ENCODE results near the gene ZNRF1.

- TF ChIP-seq ZNF274 (IDR thresholded peaks at IDR 0.05; ENCODE audit: low read depth, low read length): no peak
- TF ChIP-seq, protein P1, sequence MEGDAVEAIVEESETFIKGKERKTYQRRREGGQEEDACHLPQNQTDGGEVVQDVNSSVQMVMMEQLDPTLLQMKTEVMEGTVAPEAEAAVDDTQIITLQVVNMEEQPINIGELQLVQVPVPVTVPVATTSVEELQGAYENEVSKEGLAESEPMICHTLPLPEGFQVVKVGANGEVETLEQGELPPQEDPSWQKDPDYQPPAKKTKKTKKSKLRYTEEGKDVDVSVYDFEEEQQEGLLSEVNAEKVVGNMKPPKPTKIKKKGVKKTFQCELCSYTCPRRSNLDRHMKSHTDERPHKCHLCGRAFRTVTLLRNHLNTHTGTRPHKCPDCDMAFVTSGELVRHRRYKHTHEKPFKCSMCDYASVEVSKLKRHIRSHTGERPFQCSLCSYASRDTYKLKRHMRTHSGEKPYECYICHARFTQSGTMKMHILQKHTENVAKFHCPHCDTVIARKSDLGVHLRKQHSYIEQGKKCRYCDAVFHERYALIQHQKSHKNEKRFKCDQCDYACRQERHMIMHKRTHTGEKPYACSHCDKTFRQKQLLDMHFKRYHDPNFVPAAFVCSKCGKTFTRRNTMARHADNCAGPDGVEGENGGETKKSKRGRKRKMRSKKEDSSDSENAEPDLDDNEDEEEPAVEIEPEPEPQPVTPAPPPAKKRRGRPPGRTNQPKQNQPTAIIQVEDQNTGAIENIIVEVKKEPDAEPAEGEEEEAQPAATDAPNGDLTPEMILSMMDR (IDR thresholded peaks at IDR 0.05 in 2 of 3, conservative IDR thresholded peaks at IDR 0.05 in 1 of 3; ENCODE audit: borderline replicate concordance in 1 of 3, insufficient read depth in 1 of 3, low read depth in 2 of 3, low read length in 2 of 3): no peak
- no peak for TF ChIP-seq POLR2AphosphoS5 (IDR thresholded peaks at IDR 0.05; ENCODE audit: low read depth, low read length)
- TF ChIP-seq TCF7L2 (IDR thresholded peaks at IDR 0.05; ENCODE audit: borderline replicate concordance, extremely low read depth, insufficient read depth, insufficient read length): no peak
- no peak for TF ChIP-seq POLR2A (IDR thresholded peaks at IDR 0.05; ENCODE audit: borderline replicate concordance, extremely low read depth, insufficient read depth, insufficient read length)
- no peak for TF ChIP-seq MAX (IDR thresholded peaks at IDR 0.05)
- TF ChIP-seq, protein P2, sequence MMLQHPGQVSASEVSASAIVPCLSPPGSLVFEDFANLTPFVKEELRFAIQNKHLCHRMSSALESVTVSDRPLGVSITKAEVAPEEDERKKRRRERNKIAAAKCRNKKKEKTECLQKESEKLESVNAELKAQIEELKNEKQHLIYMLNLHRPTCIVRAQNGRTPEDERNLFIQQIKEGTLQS (IDR thresholded peaks at IDR 0.05): no peak
- TF ChIP-seq YY1 (IDR thresholded peaks at IDR 0.05; ENCODE audit: extremely low read depth, insufficient replicate concordance, low read depth, low read length): no peak
- TF ChIP-seq, protein P3, sequence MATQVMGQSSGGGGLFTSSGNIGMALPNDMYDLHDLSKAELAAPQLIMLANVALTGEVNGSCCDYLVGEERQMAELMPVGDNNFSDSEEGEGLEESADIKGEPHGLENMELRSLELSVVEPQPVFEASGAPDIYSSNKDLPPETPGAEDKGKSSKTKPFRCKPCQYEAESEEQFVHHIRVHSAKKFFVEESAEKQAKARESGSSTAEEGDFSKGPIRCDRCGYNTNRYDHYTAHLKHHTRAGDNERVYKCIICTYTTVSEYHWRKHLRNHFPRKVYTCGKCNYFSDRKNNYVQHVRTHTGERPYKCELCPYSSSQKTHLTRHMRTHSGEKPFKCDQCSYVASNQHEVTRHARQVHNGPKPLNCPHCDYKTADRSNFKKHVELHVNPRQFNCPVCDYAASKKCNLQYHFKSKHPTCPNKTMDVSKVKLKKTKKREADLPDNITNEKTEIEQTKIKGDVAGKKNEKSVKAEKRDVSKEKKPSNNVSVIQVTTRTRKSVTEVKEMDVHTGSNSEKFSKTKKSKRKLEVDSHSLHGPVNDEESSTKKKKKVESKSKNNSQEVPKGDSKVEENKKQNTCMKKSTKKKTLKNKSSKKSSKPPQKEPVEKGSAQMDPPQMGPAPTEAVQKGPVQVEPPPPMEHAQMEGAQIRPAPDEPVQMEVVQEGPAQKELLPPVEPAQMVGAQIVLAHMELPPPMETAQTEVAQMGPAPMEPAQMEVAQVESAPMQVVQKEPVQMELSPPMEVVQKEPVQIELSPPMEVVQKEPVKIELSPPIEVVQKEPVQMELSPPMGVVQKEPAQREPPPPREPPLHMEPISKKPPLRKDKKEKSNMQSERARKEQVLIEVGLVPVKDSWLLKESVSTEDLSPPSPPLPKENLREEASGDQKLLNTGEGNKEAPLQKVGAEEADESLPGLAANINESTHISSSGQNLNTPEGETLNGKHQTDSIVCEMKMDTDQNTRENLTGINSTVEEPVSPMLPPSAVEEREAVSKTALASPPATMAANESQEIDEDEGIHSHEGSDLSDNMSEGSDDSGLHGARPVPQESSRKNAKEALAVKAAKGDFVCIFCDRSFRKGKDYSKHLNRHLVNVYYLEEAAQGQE (IDR thresholded peaks at IDR 0.05; ENCODE audit: low read depth): no peak
- TF ChIP-seq EZH2 (IDR thresholded peaks at IDR 0.05): no peak
- no peak for TF ChIP-seq SP1 (IDR thresholded peaks at IDR 0.05; ENCODE audit: low read depth)
- TF ChIP-seq FOSL1 (IDR thresholded peaks at IDR 0.05; ENCODE audit: low read depth): no peak
- no peak for TF ChIP-seq ZFX (IDR thresholded peaks at IDR 0.05)
Measured at GRCh38 chr16:75113541-75114121, 114.8 kb downstream of the ZNRF1 start.
